Measurements from ENCODE around the gene RFLNA.

The RFLNA gene

DNA sequence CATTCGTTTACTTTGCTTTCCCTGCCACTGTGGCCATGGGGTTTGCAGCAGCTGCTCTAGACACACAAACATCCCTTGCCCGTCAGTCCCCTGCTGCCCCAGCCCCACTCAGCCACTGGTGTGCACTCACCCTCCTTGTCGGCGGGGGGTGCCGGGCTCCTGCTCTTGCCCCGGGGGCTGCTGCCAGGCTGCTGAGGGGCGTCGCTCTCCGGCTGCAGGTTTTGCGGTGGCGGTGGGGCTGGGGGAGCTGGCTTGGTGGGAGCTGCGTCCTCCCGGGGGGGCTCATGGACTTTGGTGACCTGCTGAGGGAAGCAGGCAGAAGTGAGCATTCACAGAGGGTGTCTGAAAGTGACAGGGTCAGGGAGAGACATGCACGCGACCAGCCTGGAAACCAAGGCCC is 67.1 kb downstream of the RFLNA start:
- DNase-seq: no peak

DNA sequence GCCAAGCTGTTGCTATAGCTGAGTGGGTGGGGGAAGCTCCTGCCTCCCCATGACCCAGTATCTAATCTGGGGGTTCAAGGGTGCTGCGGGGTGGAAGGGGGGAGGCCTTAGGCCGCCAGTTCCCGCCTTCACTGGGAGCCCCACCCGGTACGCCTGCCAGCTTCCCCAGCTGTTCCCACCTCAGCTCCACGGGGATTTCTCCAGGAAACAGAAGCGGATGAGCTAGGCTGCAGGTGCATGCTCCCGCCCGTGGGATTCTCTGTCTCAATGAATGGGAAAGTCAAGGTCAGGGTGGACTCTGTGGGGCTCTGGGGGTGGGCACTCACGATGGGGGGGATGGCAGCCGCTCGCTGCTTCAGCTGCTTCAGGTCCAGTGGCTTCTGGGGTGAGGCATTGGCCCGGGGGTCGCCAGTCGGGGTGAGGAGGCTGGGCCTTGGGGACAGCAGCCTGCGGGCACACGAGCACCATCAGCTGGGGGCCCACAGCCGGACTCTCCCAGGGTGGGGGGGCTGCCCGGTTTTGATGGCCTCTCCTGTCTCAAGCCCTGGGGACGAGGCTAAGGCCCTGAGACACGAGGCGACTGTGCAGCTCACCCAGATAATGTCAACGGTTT is 68.6 kb downstream of the RFLNA start:
- no peak for DNase-seq

DNA sequence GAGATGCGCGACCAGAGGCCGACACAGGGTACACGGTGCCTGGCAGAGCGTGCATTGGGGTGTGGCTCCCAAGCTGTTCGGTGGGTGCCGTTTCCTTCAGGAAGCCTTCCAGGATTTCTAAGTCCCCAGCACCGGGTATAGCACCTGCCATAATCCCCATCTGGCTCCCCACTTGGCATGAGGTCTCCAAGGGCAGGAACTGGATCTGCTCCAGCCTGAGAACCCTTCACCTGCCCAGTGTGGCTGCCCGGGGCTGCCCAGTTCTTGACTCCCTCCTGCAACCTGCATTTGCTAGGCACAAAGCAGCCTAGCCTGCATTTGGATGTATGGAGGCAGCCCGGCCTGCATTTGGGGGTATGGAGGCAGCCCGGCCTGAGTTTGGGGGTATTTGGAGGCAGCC is 69.7 kb downstream of the RFLNA start:
- no peak for DNase-seq

Data from stimulated activated CD8-positive, alpha-beta memory T cell treated with anti-CD3 and anti-CD28 coated beads, Interleukin-4, amount 100 ng/mL, for 48 hours (primary cell).